Activated CD8-positive, alpha-beta memory T cell treated with anti-CD3 and anti-CD28 coated beads for 24 hours (primary cell): ENCODE results near the gene CXCL14.

ENCODE experiments used
- DNase-seq: peaks from one replicate; pipeline ENCODE4 v3.0.0-alpha.2; 2020

Gene CXCL14, protein sequence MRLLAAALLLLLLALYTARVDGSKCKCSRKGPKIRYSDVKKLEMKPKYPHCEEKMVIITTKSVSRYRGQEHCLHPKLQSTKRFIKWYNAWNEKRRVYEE

GRCh38 chr5:135578685-135579341 is at the start of gene CXCL14:
TSS of gene CXCL14 (minus strand) at chr5:135578991. CDS start at chr5:135578778, 213 bp downstream.
- DNase-seq = no peak

DNA sequence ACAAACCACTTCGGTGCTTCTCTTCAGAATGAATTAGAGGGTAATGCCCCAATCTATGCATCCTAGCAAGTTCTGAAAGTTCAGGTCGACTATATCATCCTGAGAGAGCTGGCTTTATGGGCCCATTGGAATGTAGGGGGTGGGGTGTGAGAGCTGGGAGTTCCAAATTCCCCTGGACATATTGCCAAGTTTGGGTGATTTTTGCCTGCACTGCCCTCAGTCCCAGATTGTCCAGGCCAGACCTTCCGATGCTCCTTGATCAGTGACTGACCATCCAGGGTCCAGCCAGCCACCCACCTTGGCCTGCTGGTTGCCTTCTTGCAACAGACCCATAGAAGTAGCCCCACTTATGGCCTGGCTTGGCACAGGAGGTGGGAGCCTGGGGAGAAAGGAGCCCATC is 47.8 kb upstream of the CXCL14 start:
- DNase-seq = no peak

GRCh38 chr5:135625961-135626360 is 47.2 kb upstream of the CXCL14 start:
- DNase-seq = no peak

- DNase-seq = no peak
These were observed 46.7 kb upstream of the CXCL14 start for GRCh38 chr5:135625486-135625885.

DNA sequence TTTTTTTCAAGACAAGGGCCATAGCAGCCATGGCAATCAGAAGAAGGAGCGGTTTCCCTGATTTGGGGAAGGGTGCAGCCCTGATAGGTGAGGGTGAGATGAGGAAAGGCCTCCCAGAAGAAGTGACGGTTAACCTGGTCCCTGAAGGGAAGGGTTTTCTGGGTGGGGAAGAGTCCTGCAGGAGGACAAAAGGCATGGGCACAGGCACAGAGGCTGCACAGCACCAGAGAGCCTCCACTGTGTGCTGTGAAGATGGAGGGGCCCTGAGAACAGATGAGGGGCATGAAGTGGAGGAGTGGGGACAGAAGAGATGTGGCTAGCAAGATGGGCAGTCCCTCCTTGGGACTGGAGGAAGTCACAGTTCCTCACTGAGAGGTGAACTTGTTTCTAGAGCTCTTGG is 46.3 kb upstream of the CXCL14 start:
- DNase-seq = no peak

- no peak for DNase-seq
These were observed 44.5 kb upstream of the CXCL14 start for GRCh38 chr5:135623186-135623715.

DNA sequence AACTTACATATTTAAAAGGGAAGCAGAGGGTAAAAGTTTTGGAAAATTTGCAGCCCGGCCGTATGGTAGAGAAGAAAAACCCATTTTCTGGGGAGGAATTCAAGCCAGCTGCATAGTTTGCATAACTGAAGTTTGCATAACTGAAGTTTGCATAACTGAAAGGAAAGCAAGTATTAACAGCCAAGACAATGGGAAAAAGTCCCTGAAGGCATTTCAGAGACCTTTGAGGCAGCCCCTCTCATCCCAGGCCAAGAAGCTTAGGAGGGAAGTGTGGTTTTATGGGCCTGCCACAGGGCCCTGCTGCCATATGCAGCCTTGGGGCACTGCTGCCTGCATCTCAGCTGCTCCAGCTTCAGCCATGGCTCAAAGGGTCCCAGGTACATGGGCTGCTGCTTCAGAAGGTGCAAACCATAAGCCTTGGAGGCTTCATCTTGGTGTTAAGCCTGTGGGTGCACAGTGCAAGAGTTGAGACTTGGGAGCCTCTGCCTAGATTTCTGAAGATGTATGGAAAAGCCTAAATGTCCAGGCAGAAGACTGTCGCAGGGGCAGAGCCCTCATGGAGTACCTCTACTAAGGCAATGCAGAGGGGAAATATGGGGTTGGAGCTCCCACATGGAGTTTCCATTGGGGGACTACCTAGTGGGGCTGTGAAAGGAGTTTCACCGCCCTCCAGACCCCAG is 36.9 kb upstream of the CXCL14 start:
- no peak for DNase-seq

- no peak for DNase-seq
These were observed 36.4 kb upstream of the CXCL14 start for GRCh38 chr5:135615171-135615570.

DNA sequence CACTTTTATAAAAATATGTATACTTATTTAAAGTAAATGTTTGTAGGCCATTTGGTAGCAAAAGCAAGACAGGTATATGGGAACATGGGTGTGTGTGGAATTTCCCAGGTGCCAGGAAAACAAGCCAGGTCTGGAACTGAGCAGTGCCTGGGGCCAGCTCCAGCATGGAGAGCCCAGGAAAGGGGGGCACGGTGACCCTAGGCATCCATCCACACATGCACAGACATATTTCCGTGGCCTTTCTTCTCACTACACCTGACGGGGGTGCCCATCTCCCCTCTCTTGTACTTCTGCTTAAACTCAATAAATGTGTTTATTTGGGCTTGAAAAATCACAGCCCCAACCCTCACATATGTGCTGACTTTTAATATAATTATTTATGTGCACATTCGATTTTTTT is 31.2 kb upstream of the CXCL14 start:
- DNase-seq = no peak

DNA sequence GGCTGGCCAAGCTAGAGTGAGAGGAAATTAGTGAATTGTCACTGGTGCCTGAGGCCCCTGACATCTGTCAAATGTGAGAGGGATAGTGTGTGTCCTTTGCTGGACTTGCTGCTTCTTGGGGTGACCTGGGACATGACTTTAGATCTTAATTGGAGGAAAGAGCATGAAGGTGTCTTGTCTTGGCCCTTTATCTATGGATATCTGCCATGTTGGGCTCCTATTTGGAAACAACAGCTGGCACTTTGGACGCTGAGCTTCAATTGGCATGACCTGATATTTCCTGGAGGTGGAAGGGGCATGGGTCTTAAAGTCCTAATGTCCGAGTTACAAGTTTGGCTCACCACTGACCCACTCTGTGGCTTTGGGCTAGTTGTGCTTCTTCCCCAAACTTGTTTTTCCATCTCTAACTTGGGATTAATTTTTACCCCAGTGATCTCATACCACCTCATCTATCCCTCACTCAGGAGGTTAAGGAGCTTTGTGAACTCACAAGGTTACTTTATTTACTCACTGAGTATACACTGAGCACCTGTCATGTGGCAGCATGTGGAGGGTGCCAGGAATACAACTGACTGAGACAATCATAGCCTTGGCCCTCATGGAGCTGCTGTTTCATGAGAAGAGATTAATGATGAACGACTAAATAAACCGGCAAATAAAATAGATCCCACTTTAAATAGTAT is 30.1 kb upstream of the CXCL14 start:
- no peak for DNase-seq

DNA sequence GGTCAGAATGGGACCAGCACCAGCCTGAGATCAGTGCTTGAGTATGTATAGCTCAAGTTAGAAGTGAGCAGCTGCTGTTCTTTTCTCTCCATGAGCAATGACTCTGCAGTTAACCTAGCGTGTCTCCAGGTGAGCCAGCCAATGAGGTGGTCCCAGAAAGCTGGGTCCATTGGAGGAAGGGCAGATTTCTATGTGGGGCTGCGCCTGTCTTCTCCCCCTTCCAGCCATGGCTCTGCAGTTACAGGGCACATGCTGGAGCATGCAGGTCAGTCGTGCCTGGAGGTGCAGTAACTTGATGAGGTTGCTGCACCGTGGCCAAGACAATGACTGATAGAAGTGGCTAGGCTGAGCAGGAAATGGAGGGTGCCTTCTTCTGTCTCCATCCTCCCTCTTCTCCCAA is 29.6 kb upstream of the CXCL14 start:
- no peak for DNase-seq

GRCh38 chr5:135606431-135606830 is 27.6 kb upstream of the CXCL14 start:
- no peak for DNase-seq

DNA sequence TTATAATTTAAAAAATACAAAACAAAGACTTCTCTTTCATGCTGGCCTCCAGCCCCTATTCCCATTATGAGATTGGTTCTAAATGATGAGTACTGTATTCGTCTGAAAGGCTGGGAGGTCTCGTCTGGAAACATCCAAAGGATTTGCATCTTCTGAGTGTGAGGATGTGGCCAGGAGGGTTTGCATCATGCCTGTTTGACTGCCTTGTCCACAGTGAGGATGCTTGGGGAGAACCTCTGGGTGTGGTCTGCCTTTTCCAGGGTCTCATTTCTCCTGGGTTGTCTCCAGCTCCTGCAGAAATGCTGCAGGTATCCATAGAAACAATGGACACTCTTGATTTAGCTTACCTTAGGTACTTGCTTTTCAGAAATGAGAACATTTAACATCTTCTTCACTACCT is 26.4 kb upstream of the CXCL14 start:
- no peak for DNase-seq

DNA sequence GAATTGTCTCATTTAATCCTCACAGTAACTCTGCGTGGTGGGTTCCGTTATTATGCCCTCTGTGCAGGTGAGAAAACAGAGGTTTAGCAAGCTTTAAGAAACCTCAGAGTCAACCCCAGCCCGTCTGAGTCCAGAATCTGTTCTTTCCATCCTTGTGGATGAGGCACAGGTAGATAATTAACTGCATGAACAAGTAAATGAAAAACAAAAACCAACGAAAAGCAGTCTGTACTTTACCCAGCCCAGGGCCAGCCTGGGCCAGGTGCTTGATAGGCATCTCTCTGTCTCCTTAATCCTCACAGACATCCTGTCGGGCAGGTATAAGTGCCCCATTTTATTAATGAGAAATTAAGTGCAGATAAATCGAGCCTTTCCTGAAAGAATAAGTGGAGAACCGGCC is 25.3 kb upstream of the CXCL14 start:
- no peak for DNase-seq

GRCh38 chr5:135602882-135603721 is 24.3 kb upstream of the CXCL14 start:
- DNase-seq = no peak

GRCh38 chr5:135601466-135601865 is 22.7 kb upstream of the CXCL14 start:
- no peak for DNase-seq

- no peak for DNase-seq
These were observed 22.2 kb upstream of the CXCL14 start for GRCh38 chr5:135600971-135601381.

DNA sequence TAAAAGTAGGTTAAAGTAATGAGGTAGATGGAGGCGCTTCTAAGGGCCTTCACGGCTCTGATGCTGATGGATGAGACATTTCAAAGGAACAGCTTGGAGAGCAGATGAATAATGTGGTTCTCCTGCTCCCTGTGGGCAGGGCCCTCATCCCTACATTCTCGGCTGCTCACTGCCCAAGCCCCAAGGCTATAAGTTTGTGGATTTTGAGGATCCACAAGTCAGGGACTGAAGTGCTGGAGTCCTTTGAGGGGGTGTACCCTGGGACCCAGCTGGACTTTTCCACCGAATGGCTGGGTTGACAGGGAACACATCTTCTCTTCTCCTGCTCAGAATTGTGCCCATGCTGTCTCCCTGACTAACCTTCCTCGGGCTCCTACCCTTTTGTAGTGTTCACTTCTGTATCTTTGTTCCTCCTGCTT is 21.4 kb upstream of the CXCL14 start:
- DNase-seq = no peak

DNA sequence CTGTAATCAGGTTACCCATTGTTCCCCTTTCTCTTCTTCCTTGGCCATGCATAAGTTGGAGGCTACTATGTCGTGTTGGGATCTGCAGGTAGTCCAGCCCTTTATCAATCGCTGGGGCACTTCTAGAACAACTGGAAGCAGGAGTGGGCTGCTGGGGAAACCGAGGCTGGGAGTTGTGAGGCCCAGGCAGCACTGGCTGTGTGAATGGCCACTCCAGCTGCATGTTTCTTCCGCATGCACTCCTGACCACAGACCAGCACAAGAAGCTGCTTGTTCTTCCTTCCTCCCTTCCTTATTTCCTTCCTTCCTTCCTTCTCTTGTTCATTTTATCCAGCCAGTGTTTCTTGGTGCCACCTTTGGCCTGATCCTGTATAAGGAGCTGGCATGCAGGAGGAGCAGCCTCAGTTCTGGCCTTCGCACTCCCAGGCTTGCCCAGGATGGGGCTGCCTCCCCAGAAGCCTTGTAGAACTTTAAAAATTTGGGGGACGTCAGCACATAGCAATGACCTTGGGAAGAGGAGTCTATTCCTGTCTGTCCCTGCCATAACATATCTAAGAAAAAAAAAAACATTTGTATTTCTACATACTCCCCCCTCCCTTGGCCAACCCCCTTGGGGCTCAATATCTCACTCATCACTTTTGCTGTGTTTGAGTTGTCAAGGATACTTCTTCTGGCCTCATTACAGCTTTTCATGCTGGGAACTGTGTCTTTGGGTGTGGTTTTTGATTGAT is 20.8 kb upstream of the CXCL14 start:
- DNase-seq = no peak

- no peak for DNase-seq
These were observed 20.1 kb upstream of the CXCL14 start for GRCh38 chr5:135598691-135599395.

DNA sequence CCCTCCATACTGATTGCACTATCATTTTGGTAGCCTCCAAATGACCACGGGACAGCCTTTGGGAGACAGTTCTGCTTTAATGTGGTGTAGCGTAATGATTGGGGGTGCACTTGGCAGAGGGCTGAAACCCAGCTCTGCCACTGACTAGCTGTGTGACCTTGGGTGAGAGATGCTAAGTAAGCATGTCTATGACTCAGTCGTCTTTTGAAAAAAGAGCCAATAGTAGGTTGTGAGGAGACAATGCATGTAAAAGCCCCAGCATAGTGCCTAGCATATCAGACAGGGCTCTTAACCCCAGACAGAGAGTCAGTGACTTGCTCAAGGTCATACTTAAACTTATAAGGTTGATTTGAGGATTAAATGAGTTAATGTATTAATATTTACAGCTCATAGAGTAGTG is 18.0 kb upstream of the CXCL14 start:
- DNase-seq = no peak
